GM12878 (cell line): ENCODE measurements around the gene PCDH1.

Experiments
- CTCF ChIP-seq, 3 experiments: IDR thresholded peaks in 2 of 3; conservative IDR thresholded peaks in 1 of 3; 2 replicates each; pipeline ENCODE4 v1.5.1; 2011; ENCODE audit warnings: low read depth in 3 of 3, low read length in 3 of 3, mild to moderate bottlenecking in 3 of 3, control low read depth in 2 of 3, moderate library complexity in 2 of 3, inconsistent platforms in 1 of 3, mixed read lengths in 1 of 3; ENCODE audit not compliant: control insufficient read depth in 2 of 3, insufficient read depth in 1 of 3; ENCODE audit errors: extremely low read depth in 1 of 3
- ELK1 ChIP-seq: IDR thresholded peaks from 2 replicates; pipeline ENCODE4 v1.6.1; 2012; ENCODE audit warnings: low read depth, low read length, improper control_type of control experiment
- GABPA ChIP-seq: IDR thresholded peaks from 2 replicates; pipeline ENCODE4 v1.6.1; 2014; ENCODE audit warnings: antibody characterized with exemption, low read depth, mild to moderate bottlenecking, inconsistent platforms
- JUND ChIP-seq: IDR thresholded peaks from 2 replicates; pipeline ENCODE4 v1.6.1; 2012; ENCODE audit warnings: low read depth, mild to moderate bottlenecking, low read length, improper control_type of control experiment, moderate library complexity
- POLR2AphosphoS5 ChIP-seq: IDR thresholded peaks from 2 replicates; pipeline ENCODE4 v1.6.1; 2011; ENCODE audit warnings: mild to moderate bottlenecking, low read length, inconsistent platforms
- POU2F2 ChIP-seq: IDR thresholded peaks from 3 replicates; pipeline ENCODE4 v1.6.1; 2011; ENCODE audit warnings: low read depth, mild to moderate bottlenecking, low read length, borderline replicate concordance

GRCh38 chr5:141923448-141924313 is 45.5 kb upstream of the PCDH1 start, which contains the start of gene DELE1:
- peak; percentile 69 for TF ChIP-seq POU2F2
- TF ChIP-seq POLR2AphosphoS5, result peak; percentile 88
- no peak for TF ChIP-seq JUND
- peak; percentile 89 for TF ChIP-seq GABPA
- peak; percentile 51; the same call in 1 of the 2 replicates for TF ChIP-seq ELK1
- TF ChIP-seq CTCF (IDR thresholded peaks at IDR 0.05 in 2 of 3, conservative IDR thresholded peaks at IDR 0.05 in 1 of 3; ENCODE audit: control insufficient read depth in 2 of 3, extremely low read depth in 1 of 3, insufficient read depth in 1 of 3, low read depth in 3 of 3, low read length in 3 of 3), result no peak
